ENCODE results near the gene XYLT1. TPM values are rescaled to one million over a fixed set of nuclear protein-coding genes. Genes with fewer than 3 reads are reported as not detected.

XYLT1 gene
- polyA plus RNA-seq, 1 of the 3 experiments (the other 2 are of a cell fraction), result 17.6 TPM

- Histone ChIP-seq H3K27ac (ENCODE audit: low read depth in 2 of 2, low read length in 1 of 2) (peak overlapping the region in 1 of 2 experiments; percentile 5; a peak in 1 of 4 replicates), H3F3A (replicated peaks; ENCODE audit: insufficient read depth) (no peaks in the 10 kb centered on the region), H3K27me3 (ENCODE audit: insufficient read depth) (no peaks in the 10 kb centered on the region), H3K36me3 (replicated peaks in 1 of 2; ENCODE audit: control insufficient read depth in 1 of 2, insufficient read depth in 2 of 2, low read length in 1 of 2) (no peaks in the 10 kb centered on the region), H3K4me1 (ENCODE audit: control insufficient read depth in 1 of 2, insufficient read depth in 2 of 2, low read depth in 1 of 2, low read length in 1 of 2) (peaks cover 0 to 35% of the 10 kb centered on the region in 2 experiments; a peak in 1 of 4 replicates), H3K4me2 (no peak overlapping the region), H2AFZ (ENCODE audit: low read depth) (no peak overlapping the region), H3K9ac (no peak overlapping the region), H4K20me1 (ENCODE audit: insufficient read depth) (peaks cover 97% of the 10 kb centered on the region), H3K79me2 (ENCODE audit: insufficient read depth) (peaks cover 97% of the 10 kb centered on the region), H3K4me3 (ENCODE audit: low read depth in 2 of 2, low read length in 1 of 2) (no peak overlapping the region), H3K9me3 (no peaks in the 10 kb centered on the region), H3K9me2 (no peaks in the 10 kb centered on the region)
- peak; percentile 60 for DNase-seq
- POLR2A ChIA-PET, result interaction anchor here (0.9 to 1.7 kb wide), 2 partner anchors 22 to 25 kb away, joined by 4 read pairs; no protein-coding TSS in a partner anchor
- no peak for TF ChIP-seq SIN3A (IDR thresholded peaks at IDR 0.05; ENCODE audit: borderline replicate concordance, low read depth, low read length)
- TF ChIP-seq USF2 (IDR thresholded peaks at IDR 0.05; ENCODE audit: borderline replicate concordance, low read depth, low read length), result no peak
- TF ChIP-seq CHD2 (IDR thresholded peaks at IDR 0.05; ENCODE audit: low read length, partially characterized antibody), result peak; percentile 11
- peak; percentile 30; the same call in 1 of the 2 replicates for TF ChIP-seq NFIC (IDR thresholded peaks at IDR 0.05; ENCODE audit: borderline replicate concordance)
- no peak for TF ChIP-seq MXI1 (IDR thresholded peaks at IDR 0.05; ENCODE audit: low read depth, low read length)
- CTCF ChIA-PET, result interaction anchor here (1.1 to 1.3 kb wide), 3 partner anchors 30 to 196 kb away, joined by 3 to 9 read pairs (median 3); no protein-coding TSS in a partner anchor
- 75% methylated on average over 4 of the region's 4 CpGs for WGBS (ENCODE audit: low lambda C conversion rate)
Observed at GRCh38 chr16:17271687-17272086, 199.1 kb downstream of the XYLT1 start.

- Histone ChIP-seq H3K4me2 (no peak overlapping the region), H3F3A (replicated peaks; ENCODE audit: insufficient read depth) (peaks cover 2% of the 10 kb centered on the region), H3K9me2 (no peaks in the 10 kb centered on the region), H3K36me3 (replicated peaks in 1 of 2; ENCODE audit: control insufficient read depth in 1 of 2, insufficient read depth in 2 of 2, low read length in 1 of 2) (no peaks in the 10 kb centered on the region), H3K4me1 (ENCODE audit: control insufficient read depth in 1 of 2, insufficient read depth in 2 of 2, low read depth in 1 of 2, low read length in 1 of 2) (peaks cover 0 to 33% of the 10 kb centered on the region in 2 experiments; a peak in 1 of 4 replicates), H3K9me3 (no peaks in the 10 kb centered on the region), H3K27me3 (ENCODE audit: insufficient read depth) (no peaks in the 10 kb centered on the region), H3K9ac (no peak overlapping the region), H4K20me1 (ENCODE audit: insufficient read depth) (peaks cover 97% of the 10 kb centered on the region), H3K27ac (ENCODE audit: low read depth in 2 of 2, low read length in 1 of 2) (no peak overlapping the region; a peak in 1 of 4 replicates), H2AFZ (ENCODE audit: low read depth) (no peak overlapping the region), H3K79me2 (ENCODE audit: insufficient read depth) (peaks cover 97% of the 10 kb centered on the region), H3K4me3 (ENCODE audit: low read depth in 2 of 2, low read length in 1 of 2) (no peak overlapping the region)
- 85% methylated on average over 6 of the region's 6 CpGs for WGBS (ENCODE audit: low lambda C conversion rate)
- TF ChIP-seq RCOR1 (IDR thresholded peaks at IDR 0.05; ENCODE audit: low read length), result no peak
- TF ChIP-seq RAD21 (IDR thresholded peaks at IDR 0.05; ENCODE audit: low read length), result no peak
- TF ChIP-seq JUND (IDR thresholded peaks at IDR 0.05), result no peak
- no peak for TF ChIP-seq MEF2A (IDR thresholded peaks at IDR 0.05; ENCODE audit: borderline replicate concordance, low read depth)
- no peak for TF ChIP-seq USF2 (IDR thresholded peaks at IDR 0.05; ENCODE audit: borderline replicate concordance, low read depth, low read length)
- TF ChIP-seq EZH2phosphoT487 (IDR thresholded peaks at IDR 0.05; ENCODE audit: borderline replicate concordance, low read depth), result no peak
- no peak for TF ChIP-seq USF1 (IDR thresholded peaks at IDR 0.05; ENCODE audit: borderline replicate concordance, low read depth)
- TF ChIP-seq MXI1 (IDR thresholded peaks at IDR 0.05; ENCODE audit: low read depth, low read length), result no peak
- TF ChIP-seq CTCF (IDR thresholded peaks at IDR 0.05), result no peak
- no peak for TF ChIP-seq YY1 (IDR thresholded peaks at IDR 0.05; ENCODE audit: low read depth)
- TF ChIP-seq GABPA (IDR thresholded peaks at IDR 0.05; ENCODE audit: low read depth), result no peak
- no peak for TF ChIP-seq POLR2AphosphoS5 (IDR thresholded peaks at IDR 0.05; ENCODE audit: low read depth, low read length)
- CTCF ChIA-PET, result interaction anchor here (1.1 to 1.3 kb wide), 2 partner anchors 13 to 197 kb away, joined by 5 to 9 read pairs; no protein-coding TSS in a partner anchor
- POLR2A ChIA-PET, result interaction anchor here (0.6 kb wide), 1 partner anchor 99 kb away, joined by 3 read pairs; no protein-coding TSS in a partner anchor
- DNase-seq, result peak; percentile 15
Observed at GRCh38 chr16:17270683-17271109, 200.1 kb downstream of the XYLT1 start.

Data from SK-N-SH (cell line).